Kidney glomerular epithelial cell (primary cell): ENCODE measurements around the gene USP36.
"Not testable (repeated sequence)": the region's sequence is repeated elsewhere in the genome, so short reads cannot be mapped to it uniquely, and the experiment has no call there.

ENCODE experiments used
- DNase-seq: peaks from one replicate; lab custom pipeline; 2025; lab: John Stamatoyannopoulos, UW

The USP36 gene

DNA sequence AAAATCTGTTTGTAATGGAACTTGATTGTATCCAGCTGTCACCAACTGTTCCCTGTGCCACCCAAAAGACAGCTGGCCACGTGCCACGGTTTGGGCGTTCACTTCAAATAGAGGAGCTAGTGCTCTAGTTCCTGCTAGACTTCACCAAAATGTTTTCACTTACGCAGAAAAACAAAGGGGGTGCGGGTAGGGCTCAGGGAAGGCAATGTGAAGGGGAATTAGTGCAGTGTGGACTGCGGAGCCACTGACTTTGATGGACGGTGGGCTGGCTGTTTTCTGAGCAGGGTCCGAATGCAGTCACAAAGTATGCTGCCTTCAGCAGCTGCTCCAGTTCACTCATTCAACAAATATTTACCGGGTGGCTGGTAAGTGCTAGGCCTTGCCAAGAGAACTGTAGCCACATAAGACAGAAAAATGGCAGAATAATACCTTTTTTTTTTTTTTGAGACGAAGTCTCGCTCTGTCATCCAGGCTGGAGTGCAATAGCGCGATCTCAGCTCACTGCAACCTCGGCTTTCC, 50.9 kb downstream of the USP36 start:
- no peak for DNase-seq

- no peak for DNase-seq
Measured at GRCh38 chr17:78789149-78789662, 51.4 kb downstream of the USP36 start.

- no peak for DNase-seq
Measured at GRCh38 chr17:78788451-78788850, 52.2 kb downstream of the USP36 start.

- no peak for DNase-seq
Measured at GRCh38 chr17:78787444-78787843, 53.2 kb downstream of the USP36 start.

DNA sequence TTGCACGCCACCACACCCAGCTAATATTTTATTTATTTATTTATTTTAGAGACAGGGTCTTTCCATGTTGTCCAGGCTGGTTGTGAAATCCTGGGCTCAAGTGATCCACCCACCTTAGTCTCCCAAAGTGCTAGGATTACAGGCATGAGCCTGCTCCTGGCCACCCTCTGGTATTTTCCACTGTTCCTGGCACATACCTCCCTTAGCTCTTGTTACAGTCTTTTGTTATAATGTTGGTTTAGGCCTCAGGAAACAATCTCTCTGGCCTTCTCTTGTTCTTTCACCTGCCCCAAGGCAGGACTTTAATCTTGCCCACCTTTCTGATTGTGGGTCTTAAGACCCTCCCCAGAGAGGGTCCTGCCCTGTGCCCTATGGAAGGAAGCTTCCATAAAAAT, 55.0 kb downstream of the USP36 start:
- DNase-seq = no peak

- DNase-seq = no peak
Measured at GRCh38 chr17:78785011-78785662, 55.5 kb downstream of the USP36 start.

- no peak for DNase-seq
Measured at GRCh38 chr17:78784352-78784751, 56.3 kb downstream of the USP36 start.

DNA sequence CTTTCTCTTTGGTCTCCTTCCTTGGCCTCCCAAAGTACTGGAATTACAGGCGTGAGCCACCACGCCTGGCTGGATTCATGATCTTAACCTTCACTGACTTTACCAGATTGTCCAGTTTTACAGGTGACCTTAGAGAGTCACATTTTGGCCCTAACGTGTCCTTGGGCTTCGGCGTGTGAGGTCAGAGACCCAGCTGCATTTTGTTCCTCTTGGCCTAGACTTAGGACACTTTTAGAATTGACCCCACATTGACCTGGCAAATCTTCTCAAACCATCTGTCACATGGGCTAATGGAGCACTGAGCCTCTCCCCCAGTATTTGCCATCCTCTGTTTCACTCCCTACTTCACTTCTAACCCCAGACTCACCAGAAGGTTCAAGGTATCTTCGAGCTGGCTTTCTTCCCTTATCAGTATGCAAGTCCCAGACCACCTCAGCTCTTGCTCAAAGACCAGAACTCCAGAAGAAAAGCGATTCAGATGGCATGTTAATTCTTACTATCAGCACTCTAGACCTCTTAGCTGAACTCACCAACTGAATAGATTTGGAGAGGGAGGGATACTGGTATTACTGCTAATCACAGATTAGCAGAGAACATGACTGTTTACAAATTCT, 56.8 kb downstream of the USP36 start:
- no peak for DNase-seq

DNA sequence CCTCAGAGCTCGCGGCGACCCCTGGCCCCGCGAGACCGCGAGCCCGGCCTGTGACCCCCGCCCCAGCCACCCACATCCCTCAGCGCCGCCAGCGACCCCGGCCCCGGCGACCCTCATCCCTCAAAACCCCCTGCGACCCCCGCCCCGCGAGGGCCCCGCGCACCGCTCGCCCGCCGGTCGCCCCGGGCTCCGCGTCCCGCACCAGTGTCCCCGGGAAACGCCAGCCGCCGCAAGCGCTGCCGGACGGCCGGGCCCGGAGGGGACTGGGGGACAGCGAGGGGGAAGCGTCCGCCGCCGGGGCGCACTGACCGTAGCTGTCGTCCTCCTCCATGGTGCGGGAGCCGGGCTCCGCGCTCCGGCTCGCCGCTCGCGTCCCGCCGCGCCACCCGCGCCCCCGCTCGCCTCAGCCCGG, 58.7 kb downstream of the USP36 start, which contains the start of gene CYTH1:
TSS of gene CYTH1 (minus strand) at position 381 of the 412 bp plus-strand sequence. CDS start at position 331, 50 bp downstream.
- DNase-seq = no peak

DNA sequence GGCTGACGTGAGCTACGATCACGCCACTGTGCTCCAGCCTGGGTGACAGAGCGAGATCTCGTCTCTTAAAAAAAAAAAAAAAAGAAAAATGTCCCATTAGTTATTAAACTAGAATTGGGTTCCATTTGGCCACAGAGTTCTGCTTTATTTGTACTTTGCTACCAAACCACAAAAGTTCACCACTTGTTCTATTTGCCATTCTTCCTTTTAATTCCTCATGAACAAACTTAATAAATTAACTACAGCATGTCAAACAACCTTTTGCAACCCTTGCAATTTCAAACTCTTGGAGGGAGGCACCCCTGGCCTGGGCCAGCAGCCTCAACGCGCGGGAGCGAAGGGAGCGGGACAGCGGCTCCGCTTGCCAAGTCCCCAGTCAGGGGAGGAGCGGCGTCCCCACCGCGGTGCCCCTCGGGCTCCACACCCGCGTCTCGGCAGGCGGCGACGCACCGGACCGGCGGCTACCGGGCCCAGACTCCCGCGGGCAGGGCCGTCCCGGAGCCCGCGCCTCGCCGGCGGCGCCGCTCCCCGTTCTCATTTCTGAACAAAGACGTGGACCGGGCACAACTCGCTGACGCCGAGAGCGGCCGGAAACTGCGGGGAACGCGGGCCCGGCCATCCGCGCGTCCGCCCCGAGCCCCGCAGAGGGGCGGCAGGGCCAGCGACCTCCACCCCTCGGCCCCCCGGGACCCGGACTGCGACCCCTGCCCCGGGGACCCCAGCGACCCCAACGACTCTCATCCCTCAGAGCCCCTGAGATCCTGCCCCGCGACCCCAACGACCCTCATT, 59.3 kb downstream of the USP36 start:
- no peak for DNase-seq

DNA sequence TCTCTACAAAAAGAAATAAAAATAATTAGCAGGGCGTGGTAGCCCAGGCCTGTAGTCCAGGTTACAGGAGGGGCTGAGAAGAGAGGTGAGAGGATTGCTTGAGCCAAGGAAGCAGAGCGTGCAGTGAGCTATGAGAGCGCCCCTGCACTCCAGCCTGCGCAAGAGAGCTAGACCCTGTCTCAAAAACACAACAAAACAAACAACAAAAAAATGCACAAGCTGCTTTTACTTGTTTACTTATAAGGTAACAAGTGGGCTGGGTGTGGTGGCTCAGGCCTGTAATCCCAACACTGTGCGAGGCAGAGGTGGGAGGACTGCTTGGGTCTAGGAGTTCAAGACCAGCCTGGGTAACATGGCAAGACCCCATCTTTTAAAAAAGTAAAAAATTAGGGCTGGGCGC, 60.3 kb downstream of the USP36 start:
- DNase-seq = no peak

GRCh38 chr17:78779850-78780249, 60.8 kb downstream of the USP36 start:
- DNase-seq = no peak

DNA sequence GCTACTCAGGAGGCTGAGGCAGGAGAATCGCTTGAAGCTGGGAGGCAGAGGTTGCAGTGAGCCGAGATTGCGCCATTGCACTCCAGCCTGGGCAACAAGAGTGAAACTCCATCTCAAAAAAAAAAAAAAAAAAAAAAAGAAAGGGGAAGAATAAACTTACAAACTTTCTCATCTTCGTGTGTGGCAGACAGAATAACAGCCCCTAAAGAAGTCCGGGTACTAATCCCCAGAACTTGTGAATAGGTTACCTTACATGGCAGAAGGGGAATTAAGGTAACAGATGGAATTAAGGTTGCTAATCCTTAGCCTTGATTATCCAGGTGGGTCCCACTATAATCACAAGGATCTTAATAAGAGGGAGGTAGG, 61.3 kb downstream of the USP36 start:
- DNase-seq = not testable (repeated sequence)

- no peak for DNase-seq
Measured at GRCh38 chr17:78777881-78778280, 62.7 kb downstream of the USP36 start.

- DNase-seq = no peak
Measured at GRCh38 chr17:78774956-78775571, 65.5 kb downstream of the USP36 start.

- no peak for DNase-seq
Measured at GRCh38 chr17:78774453-78774852, 66.2 kb downstream of the USP36 start.

DNA sequence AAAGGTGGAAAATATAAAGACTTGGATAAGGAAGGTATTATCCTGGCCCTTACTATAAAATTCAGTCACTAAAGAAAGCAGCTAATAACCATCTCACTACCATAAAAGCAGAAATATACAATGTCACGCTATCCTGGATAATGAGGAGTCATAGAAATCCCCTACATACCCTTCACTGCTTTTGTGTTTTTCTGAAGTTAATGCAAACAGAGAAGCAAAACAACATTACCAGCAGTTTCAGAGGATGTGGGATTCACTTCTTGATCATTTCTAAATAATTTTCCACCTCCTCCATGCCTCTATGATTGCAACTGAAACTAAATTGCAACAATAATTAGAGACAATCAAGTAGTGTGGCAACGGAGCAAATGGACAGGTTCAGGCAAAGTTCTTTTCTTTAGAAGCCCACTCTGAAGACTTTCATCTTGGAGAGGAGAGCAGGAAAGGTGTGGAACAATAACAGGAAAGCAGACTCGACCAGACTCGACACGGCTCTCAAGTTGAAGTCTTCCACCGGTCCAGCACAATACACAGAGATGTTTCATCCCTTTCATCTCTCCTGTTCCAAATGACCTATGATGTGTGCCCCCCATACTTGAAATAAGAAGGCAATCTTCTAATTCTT, 68.7 kb downstream of the USP36 start:
- DNase-seq = no peak

DNA sequence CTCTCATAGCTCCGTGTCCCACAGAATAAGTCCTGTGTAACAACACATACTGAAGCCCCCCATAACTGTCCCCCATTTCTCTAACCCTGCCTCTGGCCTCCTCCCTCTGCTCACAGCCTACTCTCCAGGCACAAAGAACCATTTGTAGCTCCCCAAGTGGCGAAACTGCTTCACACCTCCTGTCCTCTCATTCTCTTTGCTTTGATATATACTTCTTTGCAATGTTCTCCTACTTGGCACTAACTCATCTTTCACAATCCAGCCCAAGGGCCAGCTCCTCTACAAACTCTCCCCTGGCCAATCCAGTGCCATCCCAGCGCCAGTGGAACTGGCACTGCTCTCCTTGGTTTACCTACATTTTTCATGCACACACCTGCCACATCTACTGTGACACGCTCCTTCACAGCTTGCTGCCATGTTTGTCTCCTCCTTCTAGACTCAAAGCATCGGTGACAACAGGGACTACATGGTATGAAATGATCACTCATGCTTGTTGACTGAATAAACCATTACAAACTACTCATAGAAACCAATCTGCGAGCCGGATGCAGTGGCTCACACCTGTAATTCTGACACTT, 71.3 kb downstream of the USP36 start:
- DNase-seq = no peak

- DNase-seq = no peak
Measured at GRCh38 chr17:78767806-78768205, 72.8 kb downstream of the USP36 start.

DNA sequence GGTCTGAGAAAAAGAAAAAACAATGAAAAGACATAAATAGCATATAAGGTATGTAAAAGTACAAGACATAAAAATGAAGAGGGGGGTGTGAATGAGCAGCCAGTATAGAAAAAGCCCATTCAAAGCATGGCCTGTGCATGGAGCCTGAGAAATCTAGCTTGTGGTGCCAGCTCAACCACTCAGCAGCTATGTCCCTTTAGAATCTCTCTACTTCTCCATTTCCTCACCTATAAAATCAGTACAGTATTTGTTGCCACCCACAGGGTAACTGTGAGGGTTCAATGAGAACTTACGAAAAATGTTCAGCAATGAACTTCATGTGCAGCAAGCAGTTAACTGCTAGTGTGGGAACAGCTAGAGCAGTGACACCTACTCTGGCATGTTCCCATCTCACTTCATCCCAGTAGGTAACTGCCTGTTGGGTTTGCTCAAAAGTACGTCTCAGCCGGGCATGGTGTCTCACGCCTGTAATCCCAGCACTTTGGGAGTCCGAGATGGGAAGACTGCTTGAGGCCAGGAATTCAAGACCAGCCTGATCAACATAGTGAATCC, 73.8 kb downstream of the USP36 start:
- no peak for DNase-seq

GRCh38 chr17:78766225-78766624, 74.4 kb downstream of the USP36 start:
- no peak for DNase-seq
